Thyroid gland (tissue), 4 donors: ENCODE data around the gene RPRML. TPM values are rescaled to one million over a fixed set of nuclear protein-coding genes. Genes with fewer than 3 reads are reported as not detected.

Source experiments
- DNase-seq, 2 donors: peaks; one replicate each; pipeline ENCODE4 v3.0.0-alpha.2; 2019
- H3K27ac ChIP-seq, 3 donors: fragments of 200-600 bp; sonication (generic); 1 replicate in 2 of 3; 2 replicates in 1 of 3; pipeline ENCODE4 v1.5.1; 2016 to 2019; ENCODE audit warnings: mild to moderate bottlenecking in 1 of 3, moderate library complexity in 1 of 3
- H3K27me3 ChIP-seq: fragments of 200-600 bp; sonication (generic); one replicate; pipeline ENCODE4 v1.5.1; 2019
- H3K36me3 ChIP-seq, 2 donors: fragments of 200-600 bp; sonication (generic); one replicate each; pipeline ENCODE4 v1.5.1; 2016 to 2019
- H3K4me1 ChIP-seq, 2 donors: fragments of 200-600 bp; sonication (generic); one replicate each; pipeline ENCODE4 v1.5.1; 2017 to 2019
- H3K4me3 ChIP-seq, 3 donors: fragments of 200-600 bp; sonication (generic); replicated peaks in 1 of 3; 1 replicate in 2 of 3; 2 replicates in 1 of 3; pipeline ENCODE4 v1.5.1; 2016; ENCODE audit warnings: mild to moderate bottlenecking in 1 of 3
- H3K9me3 ChIP-seq: fragments of 200-600 bp; sonication (generic); one replicate; pipeline ENCODE4 v1.5.1; 2017
- CTCF ChIP-seq, 6 experiments: fragments of 200-600 bp in 3 of 6; fragments of 450-650 bp in 3 of 6; sonication (generic) in 3 of 6; IDR thresholded peaks; one replicate each; pipeline ENCODE4 v1.5.1; 2016 to 2019; ENCODE audit warnings: antibody characterized with exemption in 6 of 6, mild to moderate bottlenecking in 2 of 6, inconsistent platforms in 1 of 6, moderate library complexity in 1 of 6
- POLR2A ChIP-seq, 2 donors: fragments of 450-650 bp; IDR thresholded peaks; one replicate each; pipeline ENCODE4 v1.6.1; 2017; ENCODE audit warnings: antibody characterized with exemption in 2 of 2, mild to moderate bottlenecking in 2 of 2, moderate library complexity in 1 of 2
- WGBS, 2 donors: methylation state at CpG; one replicate each; pipeline ENCODE4 v1.1.5; 2017; 5-methylcytosine and 5-hydroxymethylcytosine counted together
- intact Hi-C: fragments of 100-400 bp; cut with DNase I; formaldehyde crosslinking; loops from one replicate; pipeline ENCODE4 v1.15.1; 2023
- total RNA-seq, 4 donors: library from RNA; depleted of rRNA; stranded (reverse); fragments of >200 nt; gene quantifications; one replicate each; pipeline ENCODE4 v1.2.3, GENCODE V29; 2016

The RPRML gene
- total RNA-seq, 4 donors from 2014 or later: not detected

DNA sequence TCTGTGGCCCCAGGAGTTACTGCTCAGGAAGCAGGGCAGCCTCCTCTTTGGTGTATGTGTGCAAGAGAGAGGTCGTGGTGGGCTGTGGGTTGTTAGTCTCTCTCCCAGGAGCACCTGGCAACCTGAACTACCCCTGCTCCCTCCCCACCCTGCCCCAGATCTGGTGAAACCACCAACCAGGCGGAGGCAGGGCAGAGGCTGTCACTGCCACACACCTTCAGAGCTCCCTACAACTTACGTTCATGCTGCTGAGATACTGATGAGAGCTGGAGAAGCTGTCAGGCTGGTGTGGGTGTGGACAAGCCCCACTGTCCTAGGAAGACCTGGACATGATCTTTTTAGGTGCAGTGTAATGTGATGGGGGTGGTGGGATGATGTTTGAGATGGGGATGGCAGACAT lies 31.8 kb downstream of the RPRML start:
- H3K9me3 ChIP-seq: no peaks in the 10 kb centered on the region
- intact Hi-C loops: no loop called here
- WGBS, 2 donors: 50 to 55% methylated on average over 2 to 3 of the region's 3 CpGs
- DNase-seq: no peak
- TF ChIP-seq CTCF (IDR thresholded peaks at IDR 0.05) (no peak), POLR2A (IDR thresholded peaks at IDR 0.05) (no peak)
- H3K27me3 ChIP-seq: no peaks in the 10 kb centered on the region
- H3K27ac ChIP-seq: no peak overlapping the region
- peaks cover 6 to 10% of the 10 kb centered on the region in 2 donors for H3K4me1 ChIP-seq
- no peak overlapping the region for H3K4me3 ChIP-seq
- no peaks in the 10 kb centered on the region for H3K36me3 ChIP-seq

DNA sequence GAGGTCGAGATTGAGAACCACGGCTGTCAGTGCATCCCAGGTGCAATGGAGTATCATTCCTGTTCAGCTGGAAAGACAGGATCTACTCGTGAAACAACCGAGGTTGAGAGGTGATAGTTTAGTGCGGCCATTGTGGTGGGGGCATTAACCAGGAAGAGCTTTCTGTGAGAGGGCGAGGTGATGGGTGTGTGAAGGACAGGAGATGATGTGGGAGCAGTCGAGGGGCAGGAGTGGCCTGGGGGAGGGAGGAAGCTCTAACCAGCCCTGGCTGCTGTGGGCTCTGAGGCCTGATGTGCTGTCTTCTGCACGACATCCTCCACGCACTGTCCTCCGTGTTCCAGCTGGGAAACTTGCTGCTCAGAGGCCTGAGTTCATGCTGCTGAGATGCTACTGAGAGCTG lies 34.1 kb downstream of the RPRML start:
- Histone ChIP-seq H3K27ac (no peak overlapping the region), H3K9me3 (no peaks in the 10 kb centered on the region), H3K4me3 (no peak overlapping the region), H3K36me3 (peaks cover 4 to 6% of the 10 kb centered on the region in 2 donors), H3K4me1 (peaks cover 6 to 10% of the 10 kb centered on the region in 2 donors), H3K27me3 (no peaks in the 10 kb centered on the region)
- WGBS, 2 donors: 38 to 42% methylated on average over 10 of the region's 10 CpGs
- DNase-seq: no peak
- TF ChIP-seq CTCF (IDR thresholded peaks at IDR 0.05) (no peak), POLR2A (IDR thresholded peaks at IDR 0.05) (no peak)
- intact Hi-C loops: loop anchor here (5.0 kb wide), 1 partner anchor 52 kb away; no protein-coding TSS in a partner anchor

- Histone ChIP-seq H3K27me3 (no peaks in the 10 kb centered on the region), H3K9me3 (no peaks in the 10 kb centered on the region), H3K4me1 (peaks cover 6 to 10% of the 10 kb centered on the region in 2 donors), H3K27ac (no peak overlapping the region), H3K36me3 (peaks cover 14 to 16% of the 10 kb centered on the region in 2 donors), H3K4me3 (no peak overlapping the region)
- WGBS, 2 donors: 2 to 17% methylated on average over 12 to 21 of the region's 21 CpGs
- TF ChIP-seq CTCF (IDR thresholded peaks at IDR 0.05) (no peak), POLR2A (IDR thresholded peaks at IDR 0.05) (no peak)
- DNase-seq: peak; percentile 31 to 36
- intact Hi-C loops: loop anchor here (5.0 kb wide), 1 partner anchor 54 kb away; no protein-coding TSS in a partner anchor
Measured at GRCh38 chr17:46943501-46944393, 35.3 kb downstream of the RPRML start.

DNA sequence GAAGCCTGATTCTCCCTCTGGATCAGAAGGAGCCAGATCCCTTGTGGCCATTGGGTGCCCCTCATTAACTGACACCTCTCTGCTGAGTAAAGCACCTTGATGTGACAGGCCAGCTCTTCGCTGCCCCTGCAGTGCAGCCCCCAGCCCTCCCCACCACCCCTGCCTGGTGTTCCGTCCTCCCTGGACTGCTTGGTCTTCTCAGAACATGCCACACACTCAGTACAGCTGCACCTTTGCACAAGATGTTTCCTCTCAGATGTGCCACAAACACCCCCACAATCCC lies 35.9 kb downstream of the RPRML start:
- 70 to 100% methylated on average over 1 to 2 of the region's 2 CpGs for WGBS, 2 donors
- H3K27me3 ChIP-seq: no peaks in the 10 kb centered on the region
- no peak overlapping the region for H3K4me3 ChIP-seq
- no peak for TF ChIP-seq CTCF (IDR thresholded peaks at IDR 0.05)
- no peak for TF ChIP-seq POLR2A (IDR thresholded peaks at IDR 0.05)
- peaks cover 20 to 22% of the 10 kb centered on the region in 2 donors for H3K36me3 ChIP-seq
- H3K9me3 ChIP-seq: no peaks in the 10 kb centered on the region
- H3K27ac ChIP-seq: no peak overlapping the region
- intact Hi-C loops: loop anchor here (5.0 kb wide), 1 partner anchor 54 kb away; no protein-coding TSS in a partner anchor
- H3K4me1 ChIP-seq: peaks cover 6 to 10% of the 10 kb centered on the region in 2 donors
- no peak for DNase-seq
